Skeletal muscle tissue (tissue), 4 donors: Measurements from ENCODE around the gene NANP. TPM values are rescaled to one million over a fixed set of nuclear protein-coding genes. Genes with fewer than 3 reads are reported as not detected.
"Not testable (repeated sequence)": the region's sequence is repeated elsewhere in the genome, so short reads cannot be mapped to it uniquely, and the experiment has no call there.

ENCODE experiments used
- H3K27ac ChIP-seq: one replicate; pipeline ENCODE4 v1.7.0; 2013; ENCODE audit warnings: mild to moderate bottlenecking, low read depth, low read length, inconsistent platforms
- H3K27me3 ChIP-seq, 3 donors: one replicate each; pipeline ENCODE4 v1.7.0; 2013; ENCODE audit warnings: low read length in 3 of 3; ENCODE audit not compliant: control insufficient read depth in 3 of 3, insufficient read depth in 3 of 3
- H3K36me3 ChIP-seq, 3 donors: one replicate each; pipeline ENCODE4 v1.7.0; 2013; ENCODE audit warnings: low read length in 3 of 3; ENCODE audit not compliant: control insufficient read depth in 3 of 3, insufficient read depth in 3 of 3
- H3K4me1 ChIP-seq, 3 donors: one replicate each; pipeline ENCODE4 v1.7.0; 2013; ENCODE audit warnings: low read length in 3 of 3, mild to moderate bottlenecking in 3 of 3; ENCODE audit not compliant: control insufficient read depth in 3 of 3, insufficient read depth in 3 of 3
- H3K4me3 ChIP-seq, 3 donors: one replicate each; pipeline ENCODE4 v1.7.0; 2013; ENCODE audit warnings: low read length in 3 of 3
- H3K9ac ChIP-seq, 3 donors: one replicate each; pipeline ENCODE4 v1.7.0; 2013; ENCODE audit warnings: low read length in 3 of 3, mild to moderate bottlenecking in 3 of 3, moderate library complexity in 2 of 3, low read depth in 1 of 3
- H3K9me3 ChIP-seq, 3 donors: one replicate each; pipeline ENCODE4 v1.7.0; 2013; ENCODE audit warnings: low read length in 3 of 3; ENCODE audit not compliant: control insufficient read depth in 3 of 3
- total RNA-seq: library from RNA; depleted of rRNA; stranded (reverse); fragments of >200 nt; gene quantifications from one replicate; pipeline ENCODE4 v1.2.3, GENCODE V29; 2014
- donor health status: Osteomylitis.

Gene NANP
- total RNA-seq, 1 donor from 2014 or later, result 5.7 TPM

- H3K4me3 ChIP-seq, result no peak overlapping the region
- H3K4me1 ChIP-seq, result peaks cover 10 to 19% (median 14%) of the 10 kb centered on the region in 3 donors
- H3K27me3 ChIP-seq, result no peaks in the 10 kb centered on the region
- no peak overlapping the region for H3K9ac ChIP-seq
- H3K36me3 ChIP-seq, result peaks cover 0 to 14% (median 9%) of the 10 kb centered on the region in 3 donors
- H3K9me3 ChIP-seq, result no peaks in the 10 kb centered on the region
- no peak overlapping the region for H3K27ac ChIP-seq
Observed at GRCh38 chr20:25619514-25619913, 4.3 kb downstream of the NANP start.

- Histone ChIP-seq H3K9me3 (no peaks in the 10 kb centered on the region), H3K27ac (no peak overlapping the region), H3K27me3 (no peaks in the 10 kb centered on the region), H3K4me3 (no peak overlapping the region), H3K4me1 (no peaks in the 10 kb centered on the region), H3K36me3 (peaks cover 0 to 3% (median 0%) of the 10 kb centered on the region in 3 donors), H3K9ac (no peak overlapping the region)
Observed at GRCh38 chr20:25608774-25609173, 15.0 kb downstream of the NANP start.

GRCh38 chr20:25606094-25606695 is 17.6 kb downstream of the NANP start:
- Histone ChIP-seq H3K4me1 (no peaks in the 10 kb centered on the region), H3K27me3 (no peaks in the 10 kb centered on the region), H3K36me3 (no peaks in the 10 kb centered on the region), H3K9ac (no peak overlapping the region), H3K27ac (no peak overlapping the region), H3K4me3 (no peak overlapping the region), H3K9me3 (no peaks in the 10 kb centered on the region)

- Histone ChIP-seq H3K27me3 (no peaks in the 10 kb centered on the region), H3K9ac (no peak overlapping the region), H3K36me3 (no peaks in the 10 kb centered on the region), H3K4me1 (no peaks in the 10 kb centered on the region), H3K9me3 (no peaks in the 10 kb centered on the region), H3K27ac (no peak overlapping the region), H3K4me3 (no peak overlapping the region)
Observed at GRCh38 chr20:25605148-25605547, 18.7 kb downstream of the NANP start.

- no peaks in the 10 kb centered on the region for H3K4me1 ChIP-seq
- H3K27ac ChIP-seq, result no peak overlapping the region
- no peaks in the 10 kb centered on the region for H3K36me3 ChIP-seq
- H3K9me3 ChIP-seq, result no peaks in the 10 kb centered on the region
- no peak overlapping the region for H3K4me3 ChIP-seq
- no peaks in the 10 kb centered on the region for H3K27me3 ChIP-seq
- no peak overlapping the region for H3K9ac ChIP-seq
Observed at GRCh38 chr20:25604611-25605010, 19.2 kb downstream of the NANP start.

- not testable (repeated sequence) for H3K9me3 ChIP-seq, H3K27ac ChIP-seq, H3K27me3 ChIP-seq, H3K36me3 ChIP-seq, H3K4me3 ChIP-seq, H3K4me1 ChIP-seq, H3K9ac ChIP-seq
Observed at GRCh38 chr20:25602914-25603309, 20.9 kb downstream of the NANP start.

GRCh38 chr20:25602191-25602913 is 21.5 kb downstream of the NANP start:
- H3K36me3 ChIP-seq, H3K27ac ChIP-seq, H3K4me1 ChIP-seq, H3K27me3 ChIP-seq, H3K9me3 ChIP-seq, H3K9ac ChIP-seq, H3K4me3 ChIP-seq: not testable (repeated sequence)

- Histone ChIP-seq H3K27me3 (no peaks in the 10 kb centered on the region), H3K9ac (no peak overlapping the region), H3K9me3 (no peaks in the 10 kb centered on the region), H3K27ac (no peak overlapping the region), H3K36me3 (no peaks in the 10 kb centered on the region), H3K4me1 (no peaks in the 10 kb centered on the region), H3K4me3 (no peak overlapping the region)
Observed at GRCh38 chr20:25601659-25602058, 22.2 kb downstream of the NANP start.

GRCh38 chr20:25600632-25601031 is 23.2 kb downstream of the NANP start:
- no peaks in the 10 kb centered on the region for H3K27me3 ChIP-seq
- H3K9ac ChIP-seq, result no peak overlapping the region
- H3K36me3 ChIP-seq, result no peaks in the 10 kb centered on the region
- H3K4me3 ChIP-seq, result no peak overlapping the region
- no peak overlapping the region for H3K27ac ChIP-seq
- H3K9me3 ChIP-seq, result no peaks in the 10 kb centered on the region
- H3K4me1 ChIP-seq, result no peaks in the 10 kb centered on the region

GRCh38 chr20:25592135-25592852 is 31.5 kb downstream of the NANP start:
- no peak overlapping the region for H3K27ac ChIP-seq
- H3K9ac ChIP-seq, result no peak overlapping the region
- no peaks in the 10 kb centered on the region for H3K27me3 ChIP-seq
- H3K4me3 ChIP-seq, result no peak overlapping the region
- no peaks in the 10 kb centered on the region for H3K4me1 ChIP-seq
- H3K36me3 ChIP-seq, result no peaks in the 10 kb centered on the region
- H3K9me3 ChIP-seq, result no peaks in the 10 kb centered on the region
